HCT116 (cell line): ENCODE measurements around the gene PKHD1. TPM values are rescaled to one million over a fixed set of nuclear protein-coding genes. Genes with fewer than 3 reads are reported as not detected.

Experiments
- ATAC-seq: fragments of 200-7000 bp; cut with Tn5 transposase; 2 replicates; pipeline ENCODE4 v1.9.1; 2020; ENCODE audit warnings: mild to moderate bottlenecking, moderate library complexity
- BruUV-seq: library from RNA; stranded (reverse); fragments of 400-500 nt; replicated peaks from 2 replicates; lab custom pipeline; 2021; lab: Mats Ljungman, UMichigan
- CTCF ChIA-PET: fragments of 300-600 bp; sonication (Branson Sonifier 250); formaldehyde crosslinking; loops from one replicate; lab custom pipeline; 2021; ENCODE audit warnings: antibody characterized with exemption; lab: Charles Lee
- POLR2A ChIA-PET: fragments of 300-600, 350-600 bp; sonication (Branson Sonifier 250); formaldehyde crosslinking; loops from one replicate; lab custom pipeline; 2021; ENCODE audit warnings: antibody characterized with exemption; lab: Charles Lee
- RAD21 ChIA-PET, 2 experiments: fragments of 300-600 bp; sonication (Branson Sonifier 250); formaldehyde crosslinking; loops; one replicate each; lab custom pipeline; 2023; ENCODE audit warnings: low total read pairs in 2 of 2; ENCODE audit not compliant: uncharacterized antibody in 2 of 2, unreplicated experiment in 2 of 2, low non-redundant PET in 1 of 2; lab: Charles Lee
- DNase-seq: peaks from one replicate; pipeline ENCODE4 v3.0.0-alpha.2; 2010; ENCODE audit warnings: low read depth, low spot score
- H2AFZ ChIP-seq: fragments of 200-600 bp; shearing (Covaris generic), sonication (generic); 2 replicates; pipeline ENCODE4 v1.6.1; 2017; ENCODE audit warnings: low read depth, mixed run types, mixed read lengths, antibody characterized with exemption, low read length; ENCODE audit not compliant: poor library complexity, severe bottlenecking
- H3K27ac ChIP-seq: 2 replicates; pipeline ENCODE4 v1.5.1; 2012; ENCODE audit warnings: low read depth, low read length
- H3K27me3 ChIP-seq: fragments of 200-600 bp; sonication (generic); 2 replicates; pipeline ENCODE4 v1.6.1; 2016; ENCODE audit warnings: mixed run types, low read length, mixed read lengths; ENCODE audit not compliant: insufficient read depth
- H3K36me3 ChIP-seq, 2 experiments: fragments of 200-500 bp in 1 of 2; fragments of 200-600 bp in 1 of 2; sonication (Bioruptor generic) in 1 of 2; sonication (generic) in 1 of 2; 2 replicates each; pipeline versions ENCODE4 v1.5.1 to v1.6.1; 2014 to 2016; ENCODE audit warnings: low read length in 2 of 2, inconsistent platforms in 1 of 2, mixed read lengths in 1 of 2, mixed run types in 1 of 2; ENCODE audit not compliant: insufficient read depth in 2 of 2, control insufficient read depth in 1 of 2
- H3K4me1 ChIP-seq, 2 experiments: fragments of 200-600 bp in 1 of 2; sonication (generic) in 1 of 2; 2 replicates each; pipeline versions ENCODE4 v1.5.1 to v1.6.1; 2012 to 2017; ENCODE audit warnings: low read length in 2 of 2, inconsistent platforms in 1 of 2, mild to moderate bottlenecking in 1 of 2, mixed read lengths in 1 of 2, mixed run types in 1 of 2, moderate library complexity in 1 of 2; ENCODE audit not compliant: insufficient read depth in 2 of 2, control insufficient read depth in 1 of 2
- H3K4me2 ChIP-seq: fragments of 200-600 bp; sonication (generic); 2 replicates; pipeline ENCODE4 v1.6.1; 2017; ENCODE audit warnings: mixed run types, low read length, mixed read lengths
- H3K4me3 ChIP-seq, 2 experiments: fragments of 200-600 bp in 1 of 2; sonication (generic) in 1 of 2; replicated peaks in 1 of 2; 2 replicates each; pipeline ENCODE4 v1.5.1; 2011 to 2016; ENCODE audit warnings: low read length in 2 of 2, control low read depth in 1 of 2, low read depth in 1 of 2, mild to moderate bottlenecking in 1 of 2, mixed read lengths in 1 of 2, mixed run types in 1 of 2
- H3K79me2 ChIP-seq: fragments of 200-600 bp; sonication (generic); 2 replicates; pipeline ENCODE4 v1.6.1; 2017; ENCODE audit warnings: mild to moderate bottlenecking, mixed run types, low read length, moderate library complexity, mixed read lengths; ENCODE audit not compliant: insufficient read depth
- H3K9ac ChIP-seq: fragments of 200-600 bp; sonication (generic); 2 replicates; pipeline ENCODE4 v1.6.1; 2016; ENCODE audit warnings: low read length, mixed read lengths
- H3K9me2 ChIP-seq: fragments of 200-600 bp; sonication (generic), shearing (Covaris generic); 2 replicates; pipeline ENCODE4 v1.6.1; 2017; ENCODE audit warnings: mixed run types, mild to moderate bottlenecking, moderate library complexity; ENCODE audit not compliant: insufficient read depth
- H3K9me3 ChIP-seq, 2 experiments: fragments of 200-500 bp in 1 of 2; fragments of 200-600 bp in 1 of 2; sonication (Bioruptor generic) in 1 of 2; sonication (generic) in 1 of 2; 2 replicates each; pipeline ENCODE4 v1.6.1; 2014 to 2017; ENCODE audit warnings: low read length in 2 of 2, mixed read lengths in 2 of 2, inconsistent platforms in 1 of 2, low read depth in 1 of 2, mild to moderate bottlenecking in 1 of 2, mixed run types in 1 of 2, moderate library complexity in 1 of 2; ENCODE audit not compliant: control insufficient read depth in 1 of 2, insufficient read depth in 1 of 2
- H4K20me1 ChIP-seq: fragments of 200-600 bp; sonication (generic), shearing (Covaris generic); 2 replicates; pipeline ENCODE4 v1.6.1; 2017; ENCODE audit warnings: mixed run types, mild to moderate bottlenecking, moderate library complexity; ENCODE audit not compliant: insufficient read depth
- CBX3 ChIP-seq: IDR thresholded peaks from 2 replicates; pipeline ENCODE4 v1.6.1; 2012; ENCODE audit warnings: low read depth
- CEBPB ChIP-seq: IDR thresholded peaks from 2 replicates; pipeline ENCODE4 v1.6.1; 2012; ENCODE audit warnings: low read depth
- EZH2 ChIP-seq: fragments of 200-600 bp; sonication (generic); IDR thresholded peaks from 2 replicates; pipeline ENCODE4 v1.6.1; 2017; ENCODE audit warnings: antibody characterized with exemption, mixed run types
- JUND ChIP-seq: IDR thresholded peaks from 2 replicates; pipeline ENCODE4 v1.6.1; 2012
- MAX ChIP-seq: IDR thresholded peaks from 2 replicates; pipeline ENCODE4 v1.6.1; 2012
- POLR2A ChIP-seq: IDR thresholded peaks from 2 replicates; pipeline ENCODE4 v1.7.0; 2011; ENCODE audit warnings: borderline replicate concordance; ENCODE audit not compliant: insufficient read depth, insufficient read length; ENCODE audit errors: extremely low read depth
- RAD21 ChIP-seq: IDR thresholded peaks from 2 replicates; pipeline ENCODE4 v1.6.1; 2012; ENCODE audit warnings: low read depth, mild to moderate bottlenecking
- SIN3A ChIP-seq: IDR thresholded peaks from 2 replicates; pipeline ENCODE4 v1.6.1; 2012; ENCODE audit warnings: low read depth
- SP1 ChIP-seq: IDR thresholded peaks from 2 replicates; pipeline ENCODE4 v1.6.1; 2012; ENCODE audit warnings: low read depth
- TCF7L2 ChIP-seq: IDR thresholded peaks from 2 replicates; pipeline ENCODE4 v1.7.0; 2011; ENCODE audit warnings: borderline replicate concordance, inconsistent platforms; ENCODE audit not compliant: insufficient read depth, insufficient read length; ENCODE audit errors: extremely low read depth
- YY1 ChIP-seq: IDR thresholded peaks from 2 replicates; pipeline ENCODE4 v1.6.1; 2011; ENCODE audit warnings: low read length, low read depth, moderate library complexity, mild to moderate bottlenecking; ENCODE audit not compliant: insufficient replicate concordance; ENCODE audit errors: extremely low read depth
- ZFX ChIP-seq: fragments of 450-650 bp; IDR thresholded peaks from 2 replicates; pipeline ENCODE4 v1.6.1; 2017
- intact Hi-C: fragments of 100-400 bp; cut with micrococcal nuclease; formaldehyde crosslinking; loops from 2 replicates; pipeline ENCODE4 v1.10.0; 2022
- total RNA-seq: library from RNA; stranded (reverse); gene quantifications from one replicate; pipeline ENCODE4 v1.2.1, GENCODE V29; 2021; ENCODE audit not compliant: unreplicated experiment
- TF ChIP-seq, protein P1 (sequence below), 3 experiments: fragments of 200-600 bp in 1 of 3; sonication (generic) in 1 of 3; IDR thresholded peaks in 2 of 3; conservative IDR thresholded peaks in 1 of 3; 2 replicates each; pipeline ENCODE4 v1.5.1; 2012 to 2017; ENCODE audit warnings: low read depth in 2 of 3, low read length in 2 of 3, antibody characterized with exemption in 1 of 3, borderline replicate concordance in 1 of 3, control low read depth in 1 of 3, mild to moderate bottlenecking in 1 of 3, mixed read lengths in 1 of 3, mixed run types in 1 of 3, moderate library complexity in 1 of 3; ENCODE audit not compliant: insufficient read depth in 1 of 3

The PKHD1 gene
- total RNA-seq, 1 experiment from 2014 or later = not detected

GRCh38 chr6:52132292-52132691 lies 44.9 kb upstream of the PKHD1 start:
- Histone ChIP-seq H3K4me3 (no peak overlapping the region), H3K9me3 (no peaks in the 10 kb centered on the region), H3K27ac (no peak overlapping the region), H3K27me3 (peaks cover 35% of the 10 kb centered on the region), H2AFZ (no peak overlapping the region), H3K36me3 (no peaks in the 10 kb centered on the region), H3K9me2 (no peaks in the 10 kb centered on the region), H4K20me1 (no peaks in the 10 kb centered on the region)
- no peak for DNase-seq
- TF ChIP-seq JUND = no peak
- TF ChIP-seq SP1 = no peak
- no peak for TF ChIP-seq ZFX
- no peak for TF ChIP-seq YY1
- no peak for TF ChIP-seq RAD21
- TF ChIP-seq CBX3 = no peak
- TF ChIP-seq CEBPB = no peak
- TF ChIP-seq MAX = no peak
- TF ChIP-seq, all 23 proteins: peak for 0
- intact Hi-C loops = no loop called here
- Histone ChIP-seq H3K9ac (no peak overlapping the region), H3K79me2 (no peaks in the 10 kb centered on the region), H3K4me2 (no peak overlapping the region), H3K4me1 (no peaks in the 10 kb centered on the region)
- no TSS peak for BruUV-seq
- CTCF ChIA-PET = no interaction called here
- no peak for ATAC-seq
- RAD21 ChIA-PET = no interaction called here
- POLR2A ChIA-PET = no interaction called here

GRCh38 chr6:52130440-52130839 lies 43.0 kb upstream of the PKHD1 start:
- Histone ChIP-seq H3K27me3 (peaks cover 23% of the 10 kb centered on the region), H3K4me3 (no peak overlapping the region), H3K36me3 (no peaks in the 10 kb centered on the region), H2AFZ (no peak overlapping the region), H3K79me2 (no peaks in the 10 kb centered on the region), H4K20me1 (no peaks in the 10 kb centered on the region), H3K9me3 (no peaks in the 10 kb centered on the region), H3K4me2 (no peak overlapping the region), H3K9ac (no peak overlapping the region), H3K27ac (no peak overlapping the region), H3K9me2 (no peaks in the 10 kb centered on the region), H3K4me1 (no peaks in the 10 kb centered on the region)
- DNase-seq = no peak
- ChIA-PET CTCF (no interaction called here), POLR2A (no interaction called here), RAD21 (no interaction called here)
- no TSS peak for BruUV-seq
- no peak for TF ChIP-seq ZFX
- TF ChIP-seq POLR2A = no peak
- TF ChIP-seq EZH2 = no peak
- no peak for TF ChIP-seq TCF7L2
- TF ChIP-seq SIN3A = no peak
- TF ChIP-seq, protein P1, sequence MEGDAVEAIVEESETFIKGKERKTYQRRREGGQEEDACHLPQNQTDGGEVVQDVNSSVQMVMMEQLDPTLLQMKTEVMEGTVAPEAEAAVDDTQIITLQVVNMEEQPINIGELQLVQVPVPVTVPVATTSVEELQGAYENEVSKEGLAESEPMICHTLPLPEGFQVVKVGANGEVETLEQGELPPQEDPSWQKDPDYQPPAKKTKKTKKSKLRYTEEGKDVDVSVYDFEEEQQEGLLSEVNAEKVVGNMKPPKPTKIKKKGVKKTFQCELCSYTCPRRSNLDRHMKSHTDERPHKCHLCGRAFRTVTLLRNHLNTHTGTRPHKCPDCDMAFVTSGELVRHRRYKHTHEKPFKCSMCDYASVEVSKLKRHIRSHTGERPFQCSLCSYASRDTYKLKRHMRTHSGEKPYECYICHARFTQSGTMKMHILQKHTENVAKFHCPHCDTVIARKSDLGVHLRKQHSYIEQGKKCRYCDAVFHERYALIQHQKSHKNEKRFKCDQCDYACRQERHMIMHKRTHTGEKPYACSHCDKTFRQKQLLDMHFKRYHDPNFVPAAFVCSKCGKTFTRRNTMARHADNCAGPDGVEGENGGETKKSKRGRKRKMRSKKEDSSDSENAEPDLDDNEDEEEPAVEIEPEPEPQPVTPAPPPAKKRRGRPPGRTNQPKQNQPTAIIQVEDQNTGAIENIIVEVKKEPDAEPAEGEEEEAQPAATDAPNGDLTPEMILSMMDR (IDR thresholded peaks at IDR 0.05 in 2 of 3, conservative IDR thresholded peaks at IDR 0.05 in 1 of 3; ENCODE audit: borderline replicate concordance in 1 of 3, insufficient read depth in 1 of 3, low read depth in 2 of 3, low read length in 2 of 3) = no peak
- TF ChIP-seq CBX3 = no peak
- intact Hi-C loops = no loop called here
- ATAC-seq = no peak
